Measurements from ENCODE around the gene NUCKS1. TPM values are rescaled to one million over a fixed set of nuclear protein-coding genes. Genes with fewer than 3 reads are reported as not detected.

The NUCKS1 gene
- total and polyA plus RNA-seq, 2 of the 13 experiments (the other 11 are each of a cell fraction or from before 2014, with no cell fraction given): 35.5 to 117 TPM

- no peak for TF ChIP-seq ZBTB46 (CRISPR knock-in tag; IDR thresholded peaks at IDR 0.05; ENCODE audit: borderline replicate concordance)
- no peak for TF ChIP-seq HBP1 (CRISPR knock-in tag; IDR thresholded peaks at IDR 0.05; ENCODE audit: low read depth)
- peak; percentile 99 for TF ChIP-seq HMGXB3 (CRISPR knock-in tag; IDR thresholded peaks at IDR 0.05; ENCODE audit: borderline replicate concordance)
- no peak for TF ChIP-seq MLX (CRISPR knock-in tag; IDR thresholded peaks at IDR 0.05)
- TF ChIP-seq FOXK1 (CRISPR knock-in tag; IDR thresholded peaks at IDR 0.05; ENCODE audit: borderline replicate concordance, low read depth): peak; percentile 69; the same call in 1 of the 2 replicates
- peak; percentile 70; the same call in 1 of the 2 replicates for TF ChIP-seq MIER3 (CRISPR knock-in tag; IDR thresholded peaks at IDR 0.05; ENCODE audit: borderline replicate concordance)
- peak; percentile 94 for TF ChIP-seq TFDP2 (CRISPR knock-in tag; IDR thresholded peaks at IDR 0.05)
- TF ChIP-seq SP4 (CRISPR knock-in tag; IDR thresholded peaks at IDR 0.05): peak; percentile 95
- no peak for TF ChIP-seq NR1H2 (CRISPR knock-in tag; IDR thresholded peaks at IDR 0.05; ENCODE audit: borderline replicate concordance, low read depth)
- no peak for TF ChIP-seq PRDM15 (CRISPR knock-in tag; IDR thresholded peaks at IDR 0.05)
Observed at GRCh38 chr1:205750138-205751035, at the start of gene NUCKS1 (continued).

All from HepG2 (cell line).